GM12878 (cell line): ENCODE data around the gene CRB2. TPM values are rescaled to one million over a fixed set of nuclear protein-coding genes. Genes with fewer than 3 reads are reported as not detected.

Source experiments
- ATAC-seq: fragments of 200-7000 bp; cut with Tn5 transposase; 3 replicates; pipeline ENCODE4 v1.9.1; 2020; ENCODE audit warnings: mild to moderate bottlenecking, moderate library complexity
- BruUV-seq: library from RNA; stranded (reverse); fragments of 400-500 nt; replicated peaks from 2 replicates; lab custom pipeline; 2021; lab: Mats Ljungman, UMichigan
- CTCF ChIA-PET: fragments of 300-600 bp; sonication (Branson Sonifier 250); formaldehyde crosslinking; extraction: SDS; loops from one replicate; lab custom pipeline; 2021; ENCODE audit warnings: inconsistent platforms; lab: Yijun Ruan, JAX
- POLR2A ChIA-PET: fragments of 350-600 bp; formaldehyde crosslinking; extraction: SDS; loops from one replicate; lab custom pipeline; 2021; ENCODE audit warnings: inconsistent platforms; lab: Charles Lee
- RAD21 ChIA-PET: fragments of 300-600 bp; sonication (Branson Sonifier 250); formaldehyde crosslinking; loops from one replicate; lab custom pipeline; 2023; ENCODE audit warnings: antibody characterized with exemption; ENCODE audit not compliant: unreplicated experiment; lab: Charles Lee
- SMC1A ChIA-PET: fragments of 300-600 bp; sonication (Branson Sonifier 250); formaldehyde crosslinking; loops from one replicate; lab custom pipeline; 2023; ENCODE audit not compliant: unreplicated experiment, uncharacterized antibody; lab: Charles Lee
- DNase-seq: peaks from one replicate; pipeline ENCODE4 v3.0.0-alpha.2; 2011; ENCODE audit warnings: low read depth, low spot score
- FAIRE-seq: peaks from 3 replicates; lab custom pipeline; 2011; peaks lifted over from hg19 to GRCh38; lab: Jason Lieb, UNC
- H2AFZ ChIP-seq: 2 replicates; pipeline ENCODE4 v1.6.0; 2011; ENCODE audit warnings: low read depth, low read length, control low read depth; ENCODE audit not compliant: control insufficient read depth
- H3K27ac ChIP-seq: 2 replicates; pipeline ENCODE4 v1.5.1; 2011; ENCODE audit warnings: control low read depth; ENCODE audit not compliant: control insufficient read depth, insufficient read depth
- H3K27me3 ChIP-seq, 2 experiments: replicated peaks in 1 of 2; 2 replicates each; pipeline versions ENCODE4 v1.6.0 to v1.6.1; 2011; ENCODE audit warnings: low read length in 1 of 2; ENCODE audit not compliant: control insufficient read depth in 2 of 2, insufficient read depth in 2 of 2
- H3K36me3 ChIP-seq, 2 experiments: 2 replicates each; pipeline ENCODE4 v1.5.1; 2011; ENCODE audit warnings: low read length in 1 of 2; ENCODE audit not compliant: control insufficient read depth in 2 of 2, insufficient read depth in 2 of 2
- H3K4me1 ChIP-seq: 2 replicates; pipeline ENCODE4 v1.6.1; 2011; ENCODE audit warnings: mild to moderate bottlenecking, low read length, moderate library complexity, mixed read lengths; ENCODE audit not compliant: control insufficient read depth, insufficient read depth
- H3K4me2 ChIP-seq: 2 replicates; pipeline ENCODE4 v1.6.0; 2011; ENCODE audit warnings: control low read depth; ENCODE audit not compliant: control insufficient read depth, insufficient read depth
- H3K4me3 ChIP-seq: fragments of 200-600 bp; sonication (generic); 2 replicates; pipeline ENCODE4 v1.5.1; 2016
- H3K79me2 ChIP-seq: 2 replicates; pipeline ENCODE4 v1.6.0; 2011; ENCODE audit warnings: low read length; ENCODE audit not compliant: control insufficient read depth, insufficient read depth
- H3K9ac ChIP-seq: 2 replicates; pipeline ENCODE4 v1.8.0; 2011; ENCODE audit warnings: low read length, control low read depth, mixed read lengths; ENCODE audit not compliant: control insufficient read depth, insufficient read depth
- H3K9me3 ChIP-seq: replicated peaks from 3 replicates; pipeline ENCODE4 v1.5.1; 2011; ENCODE audit warnings: mild to moderate bottlenecking, low read length; ENCODE audit not compliant: control insufficient read depth, insufficient read depth
- H4K20me1 ChIP-seq: 2 replicates; pipeline ENCODE4 v1.6.0; 2011; ENCODE audit not compliant: control insufficient read depth, insufficient read depth
- HDGF ChIP-seq: fragments of 450-650 bp; IDR thresholded peaks from 2 replicates; pipeline ENCODE4 v1.6.1; 2016; ENCODE audit warnings: antibody characterized with exemption
- IRF5 ChIP-seq: fragments of 450-650 bp; IDR thresholded peaks from 2 replicates; pipeline ENCODE4 v1.6.1; 2017; ENCODE audit warnings: borderline replicate concordance
- LARP7 ChIP-seq: fragments of 450-650 bp; IDR thresholded peaks from 2 replicates; pipeline ENCODE4 v1.6.1; 2017; ENCODE audit warnings: mild to moderate bottlenecking
- MXI1 ChIP-seq: fragments of 150-350 bp; IDR thresholded peaks from 2 replicates; pipeline ENCODE4 v1.6.1; 2011; ENCODE audit warnings: low read depth, mild to moderate bottlenecking, inconsistent platforms, low read length, improper control_type of control experiment
- POU2F2 ChIP-seq: IDR thresholded peaks from 3 replicates; pipeline ENCODE4 v1.6.1; 2011; ENCODE audit warnings: low read depth, mild to moderate bottlenecking, low read length, borderline replicate concordance
- RB1 ChIP-seq: fragments of 450-650 bp; formaldehyde crosslinking; IDR thresholded peaks from 2 replicates; pipeline ENCODE4 v1.6.1; 2017; ENCODE audit warnings: mild to moderate bottlenecking, borderline replicate concordance
- RCOR1 ChIP-seq: conservative IDR thresholded peaks from 2 replicates; pipeline ENCODE4 v1.6.1; 2012; ENCODE audit warnings: low read depth, low read length, improper control_type of control experiment
- TCF3 ChIP-seq: IDR thresholded peaks from 2 replicates; pipeline ENCODE4 v1.6.1; 2012; ENCODE audit warnings: low read depth, mild to moderate bottlenecking, low read length, borderline replicate concordance; ENCODE audit not compliant: insufficient read depth
- ZBTB40 ChIP-seq: fragments of 450-650 bp; IDR thresholded peaks from 2 replicates; pipeline ENCODE4 v1.6.1; 2016; ENCODE audit warnings: mild to moderate bottlenecking, moderate library complexity, borderline replicate concordance
- ZNF687 ChIP-seq: fragments of 450-650 bp; IDR thresholded peaks from 2 replicates; pipeline ENCODE4 v1.6.1; 2017; ENCODE audit warnings: mild to moderate bottlenecking, moderate library complexity
- WGBS: methylation state at CpG from one replicate; pipeline ENCODE4 v1.1.6; 2016; ENCODE audit warnings: low lambda C conversion rate; ENCODE audit not compliant: insufficient replicate concordance, insufficient coverage; ENCODE audit errors: missing lambda C conversion rate; 5-methylcytosine and 5-hydroxymethylcytosine counted together
- in situ Hi-C: fragments of 300-500 bp; cut with MboI; formaldehyde crosslinking; loops from 9 replicates; pipeline ENCODE4 v1.14.3; 2018; ENCODE audit warnings: mixed read lengths
- intact Hi-C: fragments of 100-400 bp; cut with micrococcal nuclease; formaldehyde crosslinking; loops from one replicate; pipeline ENCODE4 v1.14.2; 2022; ENCODE audit not compliant: unreplicated experiment
- polyA plus RNA-seq, 11 experiments: library from polyadenylated mRNA; depleted of rRNA in 4 of 11; unstranded in 6 of 11; stranded (reverse) in 5 of 11; fragments of >200 nt; fragmentation: Nextera tagmentation in 4 of 11; fragmentation: Illumina TruSeq in 1 of 11; extraction: Ambion mirVana in 4 of 11; extraction: Trizol in 1 of 11; gene quantifications; 1 replicate in 1 of 11; 2 replicates in 10 of 11; pipeline versions ENCODE4 v1.2.1 to v1.2.3, GENCODE V29; 2011 to 2016; ENCODE audit warnings: inconsistent platforms in 2 of 11, missing spikeins in 2 of 11, low read depth in 1 of 11
- total RNA-seq, 4 experiments: library from RNA; depleted of rRNA in 3 of 4; stranded (reverse); fragments of >200 nt in 3 of 4; fragmentation: Illumina TruSeq in 1 of 4; extraction: Trizol in 1 of 4; gene quantifications; 2 replicates each; pipeline versions ENCODE4 v1.2.1 to v1.2.3, GENCODE V29; 2013 to 2021

Gene CRB2
- total and polyA plus RNA-seq, 10 of the 15 experiments (the other 5 are each of a cell fraction or from before 2014, with no cell fraction given): 0.01 to 0.80 (median 0.23) TPM; not detected in 3

GRCh38 chr9:123425261-123425821 lies 69.3 kb downstream of the CRB2 start (continued):
- TF ChIP-seq ZNF687 (no peak), RCOR1 (no peak)

GRCh38 chr9:123425836-123426365 lies 69.9 kb downstream of the CRB2 start:
- no peaks in the 10 kb centered on the region for H4K20me1 ChIP-seq
- FAIRE-seq (no peak), ATAC-seq (no peak; the same call in 2 of the 3 replicates), DNase-seq (no peak)
- H3K4me2 ChIP-seq: no peak overlapping the region
- ChIA-PET RAD21 (interaction anchor here (0.9 to 1.1 kb wide), 3 partner anchors 399 to 615 kb away, joined by 3 read pairs; no protein-coding TSS in a partner anchor), SMC1A (interaction anchor here (0.9 to 1.9 kb wide), 4 partner anchors 16 to 664 kb away, joined by 3 to 8 read pairs (median 4); no protein-coding TSS in a partner anchor), CTCF (interaction anchor here (1.1 to 1.2 kb wide), 3 partner anchors 76 to 532 kb away, joined by 3 to 4 read pairs (median 4); no protein-coding TSS in a partner anchor), POLR2A (no interaction called here)
- H3K9me3 ChIP-seq: no peaks in the 10 kb centered on the region; the same call in 2 of the 3 replicates
- no peak overlapping the region; the same call in 1 of the 2 replicates for H3K27ac ChIP-seq
- no TSS peak for BruUV-seq
- whole genome bisulfite sequencing: 73% methylated on average over 6 of the region's 6 CpGs
- peaks cover 11% of the 10 kb centered on the region for H3K4me1 ChIP-seq
- H3K79me2 ChIP-seq: no peaks in the 10 kb centered on the region
- intact Hi-C loops (no loop called here), in situ Hi-C loops (no loop called here)
- no peak overlapping the region for H3K4me3 ChIP-seq
- no peak overlapping the region for H3K9ac ChIP-seq
- H3K27me3 ChIP-seq: no peaks in the 10 kb centered on the region
- no peak overlapping the region for H2AFZ ChIP-seq
- H3K36me3 ChIP-seq: peaks cover 4 to 5% of the 10 kb centered on the region in 2 experiments; a peak in 2 of 4 replicates
- TF ChIP-seq IRF5 (no peak), TCF3 (no peak), RB1 (no peak), ZBTB40 (no peak), POU2F2 (no peak), LARP7 (no peak), HDGF (no peak), MXI1 (no peak)
